HCT116 (cell line): ENCODE results near the gene GNPTAB. TPM values are rescaled to one million over a fixed set of nuclear protein-coding genes. Genes with fewer than 3 reads are reported as not detected.

Experiments
- ATAC-seq: fragments of 200-7000 bp; cut with Tn5 transposase; 2 replicates; pipeline ENCODE4 v1.9.1; 2020; ENCODE audit warnings: mild to moderate bottlenecking, moderate library complexity
- BruUV-seq: library from RNA; stranded (reverse); fragments of 400-500 nt; replicated peaks from 2 replicates; lab custom pipeline; 2021; lab: Mats Ljungman, UMichigan
- CTCF ChIA-PET: fragments of 300-600 bp; sonication (Branson Sonifier 250); formaldehyde crosslinking; loops from one replicate; lab custom pipeline; 2021; ENCODE audit warnings: antibody characterized with exemption; lab: Charles Lee
- POLR2A ChIA-PET: fragments of 300-600, 350-600 bp; sonication (Branson Sonifier 250); formaldehyde crosslinking; loops from one replicate; lab custom pipeline; 2021; ENCODE audit warnings: antibody characterized with exemption; lab: Charles Lee
- RAD21 ChIA-PET, 2 experiments: fragments of 300-600 bp; sonication (Branson Sonifier 250); formaldehyde crosslinking; loops; one replicate each; lab custom pipeline; 2023; ENCODE audit warnings: low total read pairs in 2 of 2; ENCODE audit not compliant: uncharacterized antibody in 2 of 2, unreplicated experiment in 2 of 2, low non-redundant PET in 1 of 2; lab: Charles Lee
- DNase-seq: peaks from one replicate; pipeline ENCODE4 v3.0.0-alpha.2; 2010; ENCODE audit warnings: low read depth, low spot score
- H2AFZ ChIP-seq: fragments of 200-600 bp; shearing (Covaris generic), sonication (generic); 2 replicates; pipeline ENCODE4 v1.6.1; 2017; ENCODE audit warnings: low read depth, mixed run types, mixed read lengths, antibody characterized with exemption, low read length; ENCODE audit not compliant: poor library complexity, severe bottlenecking
- H3K27ac ChIP-seq: 2 replicates; pipeline ENCODE4 v1.5.1; 2012; ENCODE audit warnings: low read depth, low read length
- H3K27me3 ChIP-seq: fragments of 200-600 bp; sonication (generic); 2 replicates; pipeline ENCODE4 v1.6.1; 2016; ENCODE audit warnings: mixed run types, low read length, mixed read lengths; ENCODE audit not compliant: insufficient read depth
- H3K36me3 ChIP-seq, 2 experiments: fragments of 200-500 bp in 1 of 2; fragments of 200-600 bp in 1 of 2; sonication (Bioruptor generic) in 1 of 2; sonication (generic) in 1 of 2; 2 replicates each; pipeline versions ENCODE4 v1.5.1 to v1.6.1; 2014 to 2016; ENCODE audit warnings: low read length in 2 of 2, inconsistent platforms in 1 of 2, mixed read lengths in 1 of 2, mixed run types in 1 of 2; ENCODE audit not compliant: insufficient read depth in 2 of 2, control insufficient read depth in 1 of 2
- H3K4me1 ChIP-seq, 2 experiments: fragments of 200-600 bp in 1 of 2; sonication (generic) in 1 of 2; 2 replicates each; pipeline versions ENCODE4 v1.5.1 to v1.6.1; 2012 to 2017; ENCODE audit warnings: low read length in 2 of 2, inconsistent platforms in 1 of 2, mild to moderate bottlenecking in 1 of 2, mixed read lengths in 1 of 2, mixed run types in 1 of 2, moderate library complexity in 1 of 2; ENCODE audit not compliant: insufficient read depth in 2 of 2, control insufficient read depth in 1 of 2
- H3K4me2 ChIP-seq: fragments of 200-600 bp; sonication (generic); 2 replicates; pipeline ENCODE4 v1.6.1; 2017; ENCODE audit warnings: mixed run types, low read length, mixed read lengths
- H3K4me3 ChIP-seq, 2 experiments: fragments of 200-600 bp in 1 of 2; sonication (generic) in 1 of 2; replicated peaks in 1 of 2; 2 replicates each; pipeline ENCODE4 v1.5.1; 2011 to 2016; ENCODE audit warnings: low read length in 2 of 2, control low read depth in 1 of 2, low read depth in 1 of 2, mild to moderate bottlenecking in 1 of 2, mixed read lengths in 1 of 2, mixed run types in 1 of 2
- H3K79me2 ChIP-seq: fragments of 200-600 bp; sonication (generic); 2 replicates; pipeline ENCODE4 v1.6.1; 2017; ENCODE audit warnings: mild to moderate bottlenecking, mixed run types, low read length, moderate library complexity, mixed read lengths; ENCODE audit not compliant: insufficient read depth
- H3K9ac ChIP-seq: fragments of 200-600 bp; sonication (generic); 2 replicates; pipeline ENCODE4 v1.6.1; 2016; ENCODE audit warnings: low read length, mixed read lengths
- H3K9me2 ChIP-seq: fragments of 200-600 bp; sonication (generic), shearing (Covaris generic); 2 replicates; pipeline ENCODE4 v1.6.1; 2017; ENCODE audit warnings: mixed run types, mild to moderate bottlenecking, moderate library complexity; ENCODE audit not compliant: insufficient read depth
- H3K9me3 ChIP-seq, 2 experiments: fragments of 200-500 bp in 1 of 2; fragments of 200-600 bp in 1 of 2; sonication (Bioruptor generic) in 1 of 2; sonication (generic) in 1 of 2; 2 replicates each; pipeline ENCODE4 v1.6.1; 2014 to 2017; ENCODE audit warnings: low read length in 2 of 2, mixed read lengths in 2 of 2, inconsistent platforms in 1 of 2, low read depth in 1 of 2, mild to moderate bottlenecking in 1 of 2, mixed run types in 1 of 2, moderate library complexity in 1 of 2; ENCODE audit not compliant: control insufficient read depth in 1 of 2, insufficient read depth in 1 of 2
- H4K20me1 ChIP-seq: fragments of 200-600 bp; sonication (generic), shearing (Covaris generic); 2 replicates; pipeline ENCODE4 v1.6.1; 2017; ENCODE audit warnings: mixed run types, mild to moderate bottlenecking, moderate library complexity; ENCODE audit not compliant: insufficient read depth
- CTCF ChIP-seq, 3 experiments: fragments of 200-600 bp in 1 of 3; sonication (generic) in 1 of 3; IDR thresholded peaks in 2 of 3; conservative IDR thresholded peaks in 1 of 3; 2 replicates each; pipeline ENCODE4 v1.5.1; 2012 to 2017; ENCODE audit warnings: low read depth in 2 of 3, low read length in 2 of 3, antibody characterized with exemption in 1 of 3, borderline replicate concordance in 1 of 3, control low read depth in 1 of 3, mild to moderate bottlenecking in 1 of 3, mixed read lengths in 1 of 3, mixed run types in 1 of 3, moderate library complexity in 1 of 3; ENCODE audit not compliant: insufficient read depth in 1 of 3
- ELF1 ChIP-seq: IDR thresholded peaks from 2 replicates; pipeline ENCODE4 v1.6.1; 2012; ENCODE audit warnings: low read depth, borderline replicate concordance
- EZH2 ChIP-seq: fragments of 200-600 bp; sonication (generic); IDR thresholded peaks from 2 replicates; pipeline ENCODE4 v1.6.1; 2017; ENCODE audit warnings: antibody characterized with exemption, mixed run types
- EZH2phosphoT487 ChIP-seq: fragments of 200-600 bp; IDR thresholded peaks from 2 replicates; pipeline ENCODE4 v1.6.1; 2018; ENCODE audit warnings: antibody characterized with exemption, borderline replicate concordance
- MAX ChIP-seq: IDR thresholded peaks from 2 replicates; pipeline ENCODE4 v1.6.1; 2012
- POLR2A ChIP-seq: IDR thresholded peaks from 2 replicates; pipeline ENCODE4 v1.7.0; 2011; ENCODE audit warnings: borderline replicate concordance; ENCODE audit not compliant: insufficient read depth, insufficient read length; ENCODE audit errors: extremely low read depth
- POLR2AphosphoS5 ChIP-seq: IDR thresholded peaks from 2 replicates; pipeline ENCODE4 v1.6.1; 2011; ENCODE audit warnings: mild to moderate bottlenecking, low read depth, low read length, moderate library complexity
- RAD21 ChIP-seq: IDR thresholded peaks from 2 replicates; pipeline ENCODE4 v1.6.1; 2012; ENCODE audit warnings: low read depth, mild to moderate bottlenecking
- TCF7L2 ChIP-seq: IDR thresholded peaks from 2 replicates; pipeline ENCODE4 v1.7.0; 2011; ENCODE audit warnings: borderline replicate concordance, inconsistent platforms; ENCODE audit not compliant: insufficient read depth, insufficient read length; ENCODE audit errors: extremely low read depth
- ZBTB33 ChIP-seq: IDR thresholded peaks from 2 replicates; pipeline ENCODE4 v1.6.1; 2011; ENCODE audit warnings: mild to moderate bottlenecking, low read length, moderate library complexity; ENCODE audit not compliant: insufficient replicate concordance; ENCODE audit errors: extremely low read depth
- intact Hi-C: fragments of 100-400 bp; cut with micrococcal nuclease; formaldehyde crosslinking; loops from 2 replicates; pipeline ENCODE4 v1.10.0; 2022
- total RNA-seq: library from RNA; stranded (reverse); gene quantifications from one replicate; pipeline ENCODE4 v1.2.1, GENCODE V29; 2021; ENCODE audit not compliant: unreplicated experiment

GNPTAB gene
- total RNA-seq, 1 experiment from 2014 or later = 41.4 TPM

GRCh38 chr12:101782273-101782731, 48.5 kb downstream of the GNPTAB start:
- H3K27ac ChIP-seq = no peak overlapping the region
- no peaks in the 10 kb centered on the region for H3K36me3 ChIP-seq
- no peak overlapping the region for H3K9ac ChIP-seq
- intact Hi-C loops = no loop called here
- ChIA-PET CTCF (no interaction called here), RAD21 (no interaction called here), POLR2A (no interaction called here)
- no peak overlapping the region for H2AFZ ChIP-seq
- no peaks in the 10 kb centered on the region for H4K20me1 ChIP-seq
- H3K27me3 ChIP-seq = no peaks in the 10 kb centered on the region
- no peak overlapping the region for H3K4me3 ChIP-seq
- H3K79me2 ChIP-seq = no peaks in the 10 kb centered on the region
- no TSS peak for BruUV-seq
- H3K9me3 ChIP-seq = no peaks in the 10 kb centered on the region
- H3K4me2 ChIP-seq = no peak overlapping the region
- TF ChIP-seq EZH2 (no peak), ZBTB33 (no peak), RAD21 (no peak), POLR2AphosphoS5 (no peak), MAX (no peak), ELF1 (no peak), EZH2phosphoT487 (no peak), POLR2A (no peak), TCF7L2 (no peak), CTCF (IDR thresholded peaks at IDR 0.05 in 2 of 3, conservative IDR thresholded peaks at IDR 0.05 in 1 of 3; ENCODE audit: borderline replicate concordance in 1 of 3, insufficient read depth in 1 of 3, low read depth in 2 of 3, low read length in 2 of 3) (no peak)
- no peaks in the 10 kb centered on the region for H3K4me1 ChIP-seq
- DNase-seq (no peak), ATAC-seq (no peak)
- no peaks in the 10 kb centered on the region for H3K9me2 ChIP-seq
